H9 (cell line): ENCODE measurements around the gene CRACR2A. TPM values are rescaled to one million over a fixed set of nuclear protein-coding genes. Genes with fewer than 3 reads are reported as not detected.

ENCODE experiments used
- DNase-seq: peaks from one replicate; pipeline ENCODE4 v3.0.0-alpha.2; 2017
- H2AFZ ChIP-seq: one replicate; pipeline ENCODE4 v1.6.1; 2013; ENCODE audit warnings: mild to moderate bottlenecking, low read length, control low read depth, moderate library complexity
- H2AK5ac ChIP-seq: 2 replicates; pipeline ENCODE4 v1.6.1; 2013; ENCODE audit warnings: low read length, control low read depth, mixed read lengths; ENCODE audit not compliant: insufficient read length
- H2BK120ac ChIP-seq: one replicate; pipeline ENCODE4 v1.6.1; 2013; ENCODE audit warnings: low read depth, mild to moderate bottlenecking, low read length, control low read depth, inconsistent platforms; ENCODE audit not compliant: poor library complexity, severe bottlenecking
- H2BK12ac ChIP-seq: 2 replicates; pipeline ENCODE4 v1.6.1; 2013; ENCODE audit warnings: low read length, control low read depth, mixed read lengths, low read depth; ENCODE audit not compliant: insufficient read length
- H2BK15ac ChIP-seq: 2 replicates; pipeline ENCODE4 v1.6.1; 2013; ENCODE audit warnings: low read depth, low read length, control low read depth
- H2BK20ac ChIP-seq: one replicate; pipeline ENCODE4 v1.6.1; 2013; ENCODE audit warnings: low read depth, mild to moderate bottlenecking, low read length, control low read depth, inconsistent platforms; ENCODE audit not compliant: poor library complexity, severe bottlenecking
- H2BK5ac ChIP-seq: 2 replicates; pipeline ENCODE4 v1.6.1; 2013; ENCODE audit warnings: low read length, control low read depth, mixed read lengths; ENCODE audit not compliant: insufficient read length
- H3K14ac ChIP-seq: 2 replicates; pipeline ENCODE4 v1.6.1; 2013; ENCODE audit warnings: low read length, control low read depth; ENCODE audit not compliant: insufficient read depth
- H3K18ac ChIP-seq: 2 replicates; pipeline ENCODE4 v1.6.1; 2013; ENCODE audit warnings: low read depth, mild to moderate bottlenecking, mixed read lengths, low read length, control low read depth; ENCODE audit not compliant: insufficient read length
- H3K23ac ChIP-seq: 2 replicates; pipeline ENCODE4 v1.6.1; 2013; ENCODE audit warnings: low read length, control low read depth, mixed read lengths, low read depth; ENCODE audit not compliant: insufficient read length
- H3K23me2 ChIP-seq: 2 replicates; pipeline ENCODE4 v1.6.1; 2013; ENCODE audit warnings: low read depth, mild to moderate bottlenecking, mixed read lengths, low read length, control low read depth; ENCODE audit not compliant: insufficient read length, poor library complexity, severe bottlenecking
- H3K27ac ChIP-seq: 2 replicates; pipeline ENCODE4 v1.5.1; 2013; ENCODE audit warnings: low read length, control low read depth, mixed read lengths, low read depth; ENCODE audit not compliant: insufficient read length
- H3K27me3 ChIP-seq: 2 replicates; pipeline ENCODE4 v1.6.1; 2013; ENCODE audit warnings: low read length, control low read depth, inconsistent platforms; ENCODE audit not compliant: insufficient read depth
- H3K4ac ChIP-seq: 2 replicates; pipeline ENCODE4 v1.6.1; 2013; ENCODE audit warnings: low read depth, mild to moderate bottlenecking, control low read depth, inconsistent platforms, low read length, moderate library complexity
- H3K4me1 ChIP-seq: 2 replicates; pipeline ENCODE4 v1.6.1; 2013; ENCODE audit warnings: low read length, control low read depth, inconsistent platforms; ENCODE audit not compliant: insufficient read depth
- H3K4me2 ChIP-seq: 2 replicates; pipeline ENCODE4 v1.6.1; 2013; ENCODE audit warnings: low read length, control low read depth, mixed read lengths; ENCODE audit not compliant: insufficient read length, insufficient read depth
- H3K56ac ChIP-seq: 2 replicates; pipeline ENCODE4 v1.6.1; 2013; ENCODE audit warnings: low read depth, mild to moderate bottlenecking, mixed read lengths, low read length, control low read depth; ENCODE audit not compliant: insufficient read length
- H3K79me1 ChIP-seq: 2 replicates; pipeline ENCODE4 v1.6.1; 2013; ENCODE audit warnings: low read depth, mild to moderate bottlenecking, moderate library complexity, low read length, control low read depth, inconsistent platforms; ENCODE audit not compliant: insufficient read depth, poor library complexity, severe bottlenecking
- H3K79me2 ChIP-seq: 2 replicates; pipeline ENCODE4 v1.6.1; 2013; ENCODE audit warnings: low read length, control low read depth, inconsistent platforms; ENCODE audit not compliant: insufficient read depth
- H3K9ac ChIP-seq: 2 replicates; pipeline ENCODE4 v1.6.1; 2013; ENCODE audit warnings: low read length, control low read depth, mixed read lengths; ENCODE audit not compliant: insufficient read length; ENCODE audit errors: extremely low read depth
- H3K9me3 ChIP-seq: one replicate; pipeline ENCODE4 v1.6.1; 2013; ENCODE audit warnings: low read depth, low read length, inconsistent platforms; ENCODE audit not compliant: control insufficient read depth
- H3T11ph ChIP-seq: one replicate; pipeline ENCODE4 v1.6.1; 2013; ENCODE audit warnings: mild to moderate bottlenecking, low read length, control low read depth, inconsistent platforms
- H4K20me1 ChIP-seq: one replicate; pipeline ENCODE4 v1.6.1; 2013; ENCODE audit not compliant: control insufficient read depth, insufficient read length, insufficient read depth
- H4K5ac ChIP-seq: 2 replicates; pipeline ENCODE4 v1.6.1; 2013; ENCODE audit warnings: low read depth, mild to moderate bottlenecking, mixed read lengths, low read length, control low read depth; ENCODE audit not compliant: insufficient read length
- H4K8ac ChIP-seq: replicated peaks from 2 replicates; pipeline ENCODE4 v1.6.1; 2013; ENCODE audit warnings: low read length, control low read depth, mixed read lengths, low read depth; ENCODE audit not compliant: insufficient read length
- H4K91ac ChIP-seq: 2 replicates; pipeline ENCODE4 v1.6.1; 2013; ENCODE audit warnings: low read depth, mild to moderate bottlenecking, moderate library complexity, mixed read lengths, low read length, control low read depth; ENCODE audit not compliant: insufficient read length
- H3K27ac Mint-ChIP-seq, 3 experiments: 2 replicates in 2 of 3; 3 replicates in 1 of 3; pipeline ENCODE4 v1.8.0; 2020 to 2021; ENCODE audit warnings: mixed read lengths in 3 of 3, mild to moderate bottlenecking in 1 of 3, moderate library complexity in 1 of 3
- H3K27me3 Mint-ChIP-seq: 2 replicates; pipeline ENCODE4 v1.8.0; 2021; ENCODE audit warnings: low read depth, mild to moderate bottlenecking, moderate library complexity, mixed read lengths
- H3K36me3 Mint-ChIP-seq, 3 experiments: 2 replicates in 2 of 3; 3 replicates in 1 of 3; pipeline ENCODE4 v1.8.0; 2020 to 2021; ENCODE audit warnings: low read depth in 3 of 3, mixed read lengths in 3 of 3; ENCODE audit not compliant: insufficient read depth in 1 of 3
- H3K4me1 Mint-ChIP-seq, 2 experiments: 2 replicates each; pipeline ENCODE4 v1.8.0; 2020; ENCODE audit warnings: mixed read lengths in 2 of 2
- H3K4me3 Mint-ChIP-seq, 2 experiments: 2 replicates in 1 of 2; 3 replicates in 1 of 2; pipeline ENCODE4 v1.8.0; 2020 to 2021; ENCODE audit warnings: mild to moderate bottlenecking in 2 of 2, mixed read lengths in 2 of 2, moderate library complexity in 1 of 2
- H3K9me3 Mint-ChIP-seq, 2 experiments: 2 replicates in 1 of 2; 3 replicates in 1 of 2; pipeline ENCODE4 v1.8.0; 2020; ENCODE audit warnings: mild to moderate bottlenecking in 2 of 2, mixed read lengths in 2 of 2, moderate library complexity in 1 of 2
- WGBS: extraction: QIAGEN DNeasy Blood & Tissue Kit; methylation state at CpG from one replicate; pipeline ENCODE4 v1.1.7; 2013; ENCODE audit warnings: missing lambda C conversion rate, low lambda C conversion rate, mixed read lengths; ENCODE audit not compliant: insufficient read length; ENCODE audit errors: extremely low coverage; 5-methylcytosine and 5-hydroxymethylcytosine counted together
- total RNA-seq: library from RNA; stranded (reverse); gene quantifications from 2 replicates; pipeline ENCODE4 v1.2.1, GENCODE V29; 2021
- TF ChIP-seq, protein P1 (sequence below): fragments of 200-600 bp; sonication (generic); conservative IDR thresholded peaks from 3 replicates; pipeline ENCODE4 v1.8.0; 2021; ENCODE audit warnings: antibody characterized with exemption, mild to moderate bottlenecking

Gene CRACR2A
- total RNA-seq, 1 experiment from 2014 or later = 2.0 TPM

DNA sequence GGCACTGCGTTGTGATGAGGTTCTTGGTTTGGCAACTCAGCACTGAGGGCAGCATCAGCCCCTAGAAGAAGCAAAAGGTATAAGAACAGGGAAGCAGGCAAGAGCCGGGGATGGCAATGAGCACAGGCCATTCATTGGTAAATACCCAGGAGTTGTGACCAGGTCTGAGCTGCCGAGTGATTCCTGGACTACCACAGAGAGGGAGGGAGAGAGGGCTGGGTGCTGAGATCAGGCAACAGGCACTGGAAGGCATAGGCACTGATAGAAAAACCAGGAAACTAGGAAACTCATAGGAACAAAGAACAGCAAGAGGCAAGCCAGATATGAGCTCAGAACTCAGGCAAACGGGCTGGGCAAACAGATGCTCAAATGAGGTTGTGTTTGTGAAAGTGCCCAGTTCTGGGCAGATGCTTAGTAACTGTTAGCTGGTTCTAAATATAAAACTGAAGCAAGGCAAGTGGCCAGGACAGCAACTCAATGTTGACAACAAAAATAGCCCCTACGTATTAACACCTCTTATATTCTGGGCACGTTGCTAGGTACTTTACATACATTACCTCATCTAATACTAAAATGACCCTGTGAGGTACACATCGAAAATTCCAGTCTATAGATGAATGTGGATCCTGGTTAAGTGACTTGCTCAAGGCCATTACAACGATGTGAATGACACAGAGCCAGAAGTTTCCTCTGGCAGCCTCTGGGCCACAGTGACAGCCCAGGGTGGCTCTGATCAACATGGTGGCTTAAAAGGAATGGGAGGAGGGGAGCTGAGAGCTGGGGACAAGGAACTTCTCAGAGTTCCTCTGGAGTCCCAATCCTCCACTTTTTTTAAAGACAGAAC lies 140.8 kb downstream of the CRACR2A start:
- no peaks in the 10 kb centered on the region; the same call in 1 of the 2 replicates for H3K4me1 ChIP-seq
- no peak overlapping the region; a peak in 1 of 7 replicates for H3K27ac Mint-ChIP-seq
- TF ChIP-seq, protein P1, sequence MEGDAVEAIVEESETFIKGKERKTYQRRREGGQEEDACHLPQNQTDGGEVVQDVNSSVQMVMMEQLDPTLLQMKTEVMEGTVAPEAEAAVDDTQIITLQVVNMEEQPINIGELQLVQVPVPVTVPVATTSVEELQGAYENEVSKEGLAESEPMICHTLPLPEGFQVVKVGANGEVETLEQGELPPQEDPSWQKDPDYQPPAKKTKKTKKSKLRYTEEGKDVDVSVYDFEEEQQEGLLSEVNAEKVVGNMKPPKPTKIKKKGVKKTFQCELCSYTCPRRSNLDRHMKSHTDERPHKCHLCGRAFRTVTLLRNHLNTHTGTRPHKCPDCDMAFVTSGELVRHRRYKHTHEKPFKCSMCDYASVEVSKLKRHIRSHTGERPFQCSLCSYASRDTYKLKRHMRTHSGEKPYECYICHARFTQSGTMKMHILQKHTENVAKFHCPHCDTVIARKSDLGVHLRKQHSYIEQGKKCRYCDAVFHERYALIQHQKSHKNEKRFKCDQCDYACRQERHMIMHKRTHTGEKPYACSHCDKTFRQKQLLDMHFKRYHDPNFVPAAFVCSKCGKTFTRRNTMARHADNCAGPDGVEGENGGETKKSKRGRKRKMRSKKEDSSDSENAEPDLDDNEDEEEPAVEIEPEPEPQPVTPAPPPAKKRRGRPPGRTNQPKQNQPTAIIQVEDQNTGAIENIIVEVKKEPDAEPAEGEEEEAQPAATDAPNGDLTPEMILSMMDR = no peak
- H3K56ac ChIP-seq = no peak overlapping the region
- H2AFZ ChIP-seq = no peak overlapping the region
- no peaks in the 10 kb centered on the region for H3K79me1 ChIP-seq
- no peak overlapping the region for H4K8ac ChIP-seq
- H3K23me2 ChIP-seq = no peaks in the 10 kb centered on the region
- DNase-seq = no peak
- H2AK5ac ChIP-seq = no peak overlapping the region
- H3T11ph ChIP-seq = no peak overlapping the region
- H4K5ac ChIP-seq = no peak overlapping the region
- H3K23ac ChIP-seq = no peak overlapping the region
- H3K27me3 ChIP-seq = no peaks in the 10 kb centered on the region
- H3K18ac ChIP-seq = no peak overlapping the region
- WGBS = no CpG with 5 or more reads among the region's 8 CpGs
- H3K9me3 Mint-ChIP-seq = no peaks in the 10 kb centered on the region; a peak in 1 of 5 replicates
- no peak overlapping the region for H3K9ac ChIP-seq
- H3K79me2 ChIP-seq = no peaks in the 10 kb centered on the region
- no peak overlapping the region for H3K14ac ChIP-seq
- H3K4me1 Mint-ChIP-seq = peaks cover 14 to 32% of the 10 kb centered on the region in 2 experiments
- no peak overlapping the region for H2BK120ac ChIP-seq
- no peak overlapping the region for H3K4me3 Mint-ChIP-seq
- peaks cover 23% of the 10 kb centered on the region for H3K27me3 Mint-ChIP-seq
- H2BK20ac ChIP-seq = no peak overlapping the region
- H3K36me3 Mint-ChIP-seq = no peaks in the 10 kb centered on the region
- H3K4ac ChIP-seq = no peak overlapping the region
- H2BK15ac ChIP-seq = no peak overlapping the region
- no peak overlapping the region for H2BK5ac ChIP-seq
- no peak overlapping the region for H2BK12ac ChIP-seq
- no peaks in the 10 kb centered on the region for H3K9me3 ChIP-seq
- H4K20me1 ChIP-seq = no peaks in the 10 kb centered on the region
- H3K4me2 ChIP-seq = no peak overlapping the region
- H3K27ac ChIP-seq = no peak overlapping the region
- H4K91ac ChIP-seq = no peak overlapping the region
